GM18861 (cell line): ENCODE results near the gene LRP1-AS.

Experiments
- ATAC-seq: cut with Tn5 transposase; IDR thresholded peaks from one replicate; pipeline ENCODE4 v1.9.1; 2021; ENCODE audit not compliant: unreplicated experiment

The LRP1-AS gene

DNA sequence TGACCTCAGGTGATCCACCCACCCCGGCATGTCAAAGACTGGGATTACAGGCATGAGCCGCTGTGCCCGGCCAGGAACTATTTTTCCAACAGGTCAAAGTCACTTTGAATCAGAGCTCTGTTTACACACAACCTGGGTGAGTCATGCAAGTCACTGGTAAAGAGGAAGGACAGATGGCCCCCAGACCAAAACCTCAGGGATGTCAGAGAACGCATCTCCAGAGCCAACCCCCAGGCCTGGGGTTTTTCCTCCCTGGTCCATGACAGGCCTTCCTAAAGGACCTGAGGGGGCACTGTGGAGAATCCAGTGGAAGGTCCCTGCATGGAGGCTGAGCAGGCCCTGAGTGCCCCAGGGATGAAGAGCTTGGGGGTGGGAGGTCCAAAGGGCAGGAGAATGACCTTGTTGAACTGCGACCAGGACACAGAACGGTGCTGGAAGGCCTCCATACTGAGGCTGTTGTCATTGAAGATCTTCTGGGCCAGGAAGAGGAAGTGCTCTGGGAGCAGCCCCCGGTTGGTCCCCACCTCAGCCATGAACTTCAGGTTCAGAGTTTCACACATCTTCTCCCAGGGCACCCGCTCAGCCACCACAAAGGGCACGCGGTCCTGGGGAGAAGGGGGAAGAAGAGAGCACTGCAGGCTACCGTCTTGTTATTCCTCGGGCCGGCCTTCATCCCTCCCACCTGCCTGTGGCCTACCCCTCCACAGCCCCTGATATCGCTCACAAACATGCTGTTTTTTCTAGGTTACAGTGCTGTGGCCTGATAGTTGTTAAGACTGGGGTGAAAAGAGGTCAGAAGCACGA, 45.3 kb downstream of the LRP1-AS start:
- no peak for ATAC-seq

DNA sequence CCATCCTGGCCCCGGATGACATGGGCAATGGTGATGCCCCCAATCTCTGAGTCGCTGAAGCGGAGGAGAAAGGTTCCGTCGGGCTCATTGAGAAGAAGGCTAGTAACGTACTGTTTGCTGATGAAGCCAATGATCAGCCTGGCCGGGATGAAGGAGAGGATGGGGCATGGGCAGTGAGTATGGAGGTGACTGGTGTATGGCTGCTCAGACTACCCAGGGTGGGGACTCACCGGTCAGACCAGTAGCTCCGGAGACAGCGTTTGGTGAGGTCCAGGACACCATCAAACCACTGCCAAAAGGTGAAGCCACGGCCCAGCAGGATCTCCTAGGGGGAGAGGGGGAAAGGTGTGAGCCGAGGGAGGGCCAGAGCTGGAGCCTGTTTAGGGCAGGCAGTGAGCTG, 47.7 kb downstream of the LRP1-AS start:
- ATAC-seq, result no peak

DNA sequence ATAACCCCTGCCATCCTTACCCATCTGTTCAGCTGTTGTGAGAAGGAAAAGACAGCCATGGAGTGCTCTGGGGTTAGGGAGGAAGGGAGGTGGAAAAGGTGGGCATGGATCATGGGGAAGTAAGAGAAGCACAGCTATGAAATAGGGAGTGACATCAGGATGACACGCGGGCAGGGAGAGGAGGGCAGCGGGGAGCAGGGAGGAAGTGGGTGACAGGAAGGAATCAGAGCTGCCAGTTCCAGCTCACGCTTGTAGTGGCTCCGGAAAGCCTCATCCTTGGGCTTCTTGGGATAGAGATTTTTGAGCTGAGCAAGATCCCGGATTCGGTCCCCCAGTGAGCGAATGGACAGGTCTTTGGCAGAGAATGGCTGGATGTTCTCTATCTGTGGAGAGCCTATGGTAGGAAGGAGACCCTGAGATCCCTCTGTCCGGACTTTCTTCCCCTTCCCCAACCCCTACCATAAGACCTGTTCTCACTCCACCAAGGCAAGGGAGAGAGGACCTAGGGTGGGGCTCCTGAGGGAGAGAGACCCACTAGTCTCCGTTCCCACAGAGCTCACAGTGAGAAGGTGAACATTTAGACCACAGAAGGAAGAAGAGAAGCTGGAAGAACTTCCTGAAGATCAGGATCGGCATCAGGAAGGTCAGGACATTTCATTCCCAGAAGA, 48.2 kb downstream of the LRP1-AS start:
- no peak for ATAC-seq

DNA sequence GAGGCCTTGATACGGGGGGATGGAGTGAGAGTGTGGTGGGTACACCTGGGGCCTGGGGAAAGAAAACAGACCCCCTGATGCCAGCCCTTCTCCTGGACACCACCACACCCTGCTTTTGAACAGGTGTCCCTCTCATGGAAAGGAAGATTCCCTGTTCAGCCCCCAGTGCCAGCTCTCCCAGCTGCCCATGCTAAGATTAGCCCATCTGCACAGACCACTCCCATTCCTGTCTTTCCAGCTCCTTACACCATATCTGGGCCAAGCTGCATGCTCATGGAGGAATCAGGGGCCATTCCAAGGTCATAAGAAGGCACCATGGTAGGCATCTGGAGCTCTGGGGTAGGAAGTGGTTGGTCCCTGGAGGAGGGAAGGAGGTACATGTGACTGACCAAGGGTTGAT, 48.9 kb downstream of the LRP1-AS start:
- no peak for ATAC-seq

DNA sequence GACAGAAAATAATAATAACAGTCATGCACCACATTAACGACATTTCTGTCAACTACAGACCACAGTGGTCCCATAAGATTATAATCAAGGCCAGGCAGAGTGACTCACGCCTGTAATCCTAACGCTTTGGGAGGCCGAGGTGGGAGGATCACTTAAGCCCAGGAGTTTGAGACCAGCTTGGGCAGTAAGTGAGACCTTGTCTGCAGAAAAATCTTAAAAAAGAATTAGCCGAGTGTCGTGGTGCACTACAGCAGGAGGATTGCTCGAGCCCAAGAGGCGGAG, 49.9 kb downstream of the LRP1-AS start:
- no peak for ATAC-seq

DNA sequence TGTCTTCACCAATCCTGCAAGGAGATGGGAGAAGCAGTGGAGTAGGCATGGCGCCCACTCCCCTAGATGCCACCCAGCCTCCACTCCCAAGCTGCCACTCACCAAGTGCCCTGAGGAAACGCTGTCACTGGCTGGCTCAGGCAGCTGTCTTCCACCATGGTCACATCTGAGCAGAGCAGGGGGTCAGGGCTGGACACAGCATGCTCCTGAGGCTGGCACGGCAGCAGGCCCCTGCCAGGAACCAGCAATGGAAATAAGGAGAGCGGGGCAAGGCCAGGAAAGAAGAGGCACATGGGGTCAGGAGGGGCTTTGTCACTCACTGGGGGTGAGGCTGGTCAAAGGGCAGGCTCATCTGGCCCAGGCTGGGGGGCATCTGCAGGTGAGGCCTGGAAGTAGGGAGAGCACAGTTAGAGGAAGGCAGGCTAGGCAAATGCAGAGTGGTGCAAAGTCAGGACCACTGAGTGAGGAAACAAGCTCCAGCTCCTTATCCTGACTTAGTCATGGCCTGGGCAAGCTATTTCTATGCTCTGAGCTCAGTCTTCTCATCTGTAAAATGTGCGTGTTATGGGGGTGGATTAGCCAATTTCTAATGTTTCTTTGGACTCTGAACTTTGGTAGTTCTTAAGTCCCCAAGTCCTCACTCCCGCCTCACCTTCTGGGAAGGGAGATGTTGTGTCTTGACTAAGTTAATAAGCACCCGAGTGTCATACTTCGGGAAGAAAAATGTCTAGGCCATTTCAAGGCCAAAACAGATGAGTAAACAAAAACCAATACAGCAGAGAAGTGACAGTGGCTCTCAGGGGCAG, 50.5 kb downstream of the LRP1-AS start:
- no peak for ATAC-seq

DNA sequence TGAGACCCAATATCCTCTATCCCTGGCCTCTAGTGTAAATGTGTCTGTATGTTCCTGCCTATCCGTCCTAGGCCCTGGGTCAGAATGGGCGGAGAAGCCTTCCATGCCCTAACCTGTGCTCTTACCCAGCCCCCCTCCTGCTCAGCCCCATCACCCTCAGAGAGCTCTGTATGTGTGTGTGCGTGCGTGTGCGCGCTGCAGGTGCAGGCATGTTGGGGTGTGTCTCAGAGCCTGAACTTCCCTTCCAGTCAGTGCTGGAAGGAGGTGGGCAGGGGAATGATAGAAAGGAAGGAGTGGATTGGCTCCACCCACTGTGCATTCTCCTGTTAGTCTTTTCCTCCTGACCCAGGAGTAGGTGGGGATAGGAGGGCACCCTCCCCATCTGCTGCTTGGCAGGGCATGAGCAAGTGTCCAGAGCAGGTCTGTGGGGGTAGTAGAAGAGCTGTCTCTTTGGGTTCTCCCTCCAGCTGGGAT, 51.3 kb downstream of the LRP1-AS start:
- no peak for ATAC-seq

DNA sequence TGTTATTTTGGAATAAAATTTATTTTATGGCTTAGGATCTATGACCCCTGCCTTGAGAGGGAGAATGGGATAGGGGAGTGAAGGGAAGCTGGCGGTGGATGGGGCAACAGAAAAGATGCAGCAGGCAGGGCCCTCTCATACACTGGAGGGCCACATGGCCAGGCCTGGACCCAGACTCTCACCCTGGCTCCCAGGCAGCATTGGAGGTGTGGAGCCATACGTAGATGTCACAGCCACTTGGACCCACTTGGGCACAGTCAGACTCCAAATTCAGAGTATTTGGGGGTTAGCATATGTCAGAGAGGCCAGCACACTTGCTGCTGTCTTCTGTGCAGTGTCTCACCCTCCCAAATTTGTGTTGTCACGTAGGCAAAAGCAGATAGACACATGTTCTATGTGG, 52.0 kb downstream of the LRP1-AS start:
- ATAC-seq, result no peak
